Neural crest cell (in vitro differentiated cells): ENCODE results near the gene EGFLAM. TPM values are rescaled to one million over a fixed set of nuclear protein-coding genes. Genes with fewer than 3 reads are reported as not detected.

ENCODE experiments used
- DNase-seq: peaks from one replicate; pipeline ENCODE4 v3.0.0; 2021; ENCODE audit warnings: low read depth, mixed read lengths, low spot score
- H3K27ac Mint-ChIP-seq: one replicate; pipeline ENCODE4 v1.8.0; 2021; ENCODE audit warnings: mild to moderate bottlenecking, mixed read lengths; ENCODE audit not compliant: unreplicated experiment
- H3K27me3 Mint-ChIP-seq: 2 replicates; pipeline ENCODE4 v1.8.0; 2021; ENCODE audit warnings: low read depth, mild to moderate bottlenecking, mixed read lengths
- H3K36me3 Mint-ChIP-seq: 2 replicates; pipeline ENCODE4 v1.8.0; 2021; ENCODE audit warnings: low read depth, mild to moderate bottlenecking, mixed read lengths
- H3K4me1 Mint-ChIP-seq: 2 replicates; pipeline ENCODE4 v1.8.0; 2021; ENCODE audit warnings: mixed read lengths
- H3K4me3 Mint-ChIP-seq: one replicate; pipeline ENCODE4 v1.8.0; 2021; ENCODE audit warnings: mild to moderate bottlenecking, mixed read lengths
- H3K9me3 Mint-ChIP-seq: 2 replicates; pipeline ENCODE4 v1.8.0; 2021; ENCODE audit warnings: mixed read lengths
- total RNA-seq: library from RNA; stranded (reverse); gene quantifications from 2 replicates; pipeline ENCODE4 v1.2.1, GENCODE V29; 2021
- TF ChIP-seq, protein P1 (sequence below): fragments of 200-600 bp; sonication (generic); conservative IDR thresholded peaks from 2 replicates; pipeline ENCODE4 v1.5.0; 2021; ENCODE audit warnings: antibody characterized with exemption, mild to moderate bottlenecking

The EGFLAM gene
- total RNA-seq, 1 donor from 2014 or later: 9.1 TPM

DNA sequence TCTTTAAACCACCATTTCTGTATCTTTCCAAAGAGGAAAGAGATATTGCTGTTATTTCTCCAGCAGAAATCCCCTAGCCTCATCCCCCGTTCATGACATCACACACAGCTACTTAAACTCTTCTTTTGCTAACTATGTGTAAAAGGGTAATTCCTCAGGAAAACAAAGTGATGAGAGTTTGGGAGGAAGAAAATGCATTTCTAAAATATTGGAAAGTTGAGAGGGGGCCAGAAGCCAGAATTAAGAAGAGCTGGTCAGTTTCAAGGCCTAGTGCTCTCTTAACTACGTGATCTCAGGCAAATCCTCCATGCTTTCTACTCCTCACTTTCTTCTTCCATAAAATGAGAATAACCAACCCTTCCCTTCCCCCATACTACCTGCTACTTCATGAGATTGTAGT lies 188.7 kb downstream of the EGFLAM start:
- no peak overlapping the region for H3K4me3 Mint-ChIP-seq
- no peaks in the 10 kb centered on the region for H3K9me3 Mint-ChIP-seq
- no peak overlapping the region for H3K27ac Mint-ChIP-seq
- H3K27me3 Mint-ChIP-seq: no peaks in the 10 kb centered on the region
- DNase-seq: no peak
- peaks cover 13% of the 10 kb centered on the region for H3K4me1 Mint-ChIP-seq
- TF ChIP-seq, protein P1, sequence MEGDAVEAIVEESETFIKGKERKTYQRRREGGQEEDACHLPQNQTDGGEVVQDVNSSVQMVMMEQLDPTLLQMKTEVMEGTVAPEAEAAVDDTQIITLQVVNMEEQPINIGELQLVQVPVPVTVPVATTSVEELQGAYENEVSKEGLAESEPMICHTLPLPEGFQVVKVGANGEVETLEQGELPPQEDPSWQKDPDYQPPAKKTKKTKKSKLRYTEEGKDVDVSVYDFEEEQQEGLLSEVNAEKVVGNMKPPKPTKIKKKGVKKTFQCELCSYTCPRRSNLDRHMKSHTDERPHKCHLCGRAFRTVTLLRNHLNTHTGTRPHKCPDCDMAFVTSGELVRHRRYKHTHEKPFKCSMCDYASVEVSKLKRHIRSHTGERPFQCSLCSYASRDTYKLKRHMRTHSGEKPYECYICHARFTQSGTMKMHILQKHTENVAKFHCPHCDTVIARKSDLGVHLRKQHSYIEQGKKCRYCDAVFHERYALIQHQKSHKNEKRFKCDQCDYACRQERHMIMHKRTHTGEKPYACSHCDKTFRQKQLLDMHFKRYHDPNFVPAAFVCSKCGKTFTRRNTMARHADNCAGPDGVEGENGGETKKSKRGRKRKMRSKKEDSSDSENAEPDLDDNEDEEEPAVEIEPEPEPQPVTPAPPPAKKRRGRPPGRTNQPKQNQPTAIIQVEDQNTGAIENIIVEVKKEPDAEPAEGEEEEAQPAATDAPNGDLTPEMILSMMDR: no peak
- H3K36me3 Mint-ChIP-seq: no peaks in the 10 kb centered on the region

DNA sequence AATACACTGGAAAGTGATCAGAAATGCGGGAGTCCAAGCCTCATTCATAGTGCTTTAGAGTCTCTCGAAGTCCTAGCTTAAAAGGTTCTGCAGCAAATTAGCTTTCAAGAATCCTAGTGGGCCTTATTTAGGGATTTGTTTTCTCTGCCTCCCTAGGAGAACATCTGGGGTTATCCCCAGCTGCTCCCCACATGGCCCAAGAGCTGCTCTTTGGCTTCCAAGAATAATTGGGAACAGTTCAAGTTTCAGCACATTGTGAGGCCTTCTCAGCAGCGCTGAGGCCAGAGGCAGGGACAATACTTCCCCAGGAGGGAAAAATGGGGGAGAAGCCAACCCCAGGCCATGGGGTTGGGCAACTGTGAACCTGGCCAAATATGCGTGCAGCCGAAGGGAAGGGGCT lies 189.4 kb downstream of the EGFLAM start:
- Mint-ChIP-seq H3K27ac (no peak overlapping the region), H3K4me3 (no peak overlapping the region), H3K9me3 (no peaks in the 10 kb centered on the region), H3K27me3 (no peaks in the 10 kb centered on the region), H3K4me1 (peaks cover 20% of the 10 kb centered on the region), H3K36me3 (no peaks in the 10 kb centered on the region)
- DNase-seq: no peak
- TF ChIP-seq, protein P1: no peak

DNA sequence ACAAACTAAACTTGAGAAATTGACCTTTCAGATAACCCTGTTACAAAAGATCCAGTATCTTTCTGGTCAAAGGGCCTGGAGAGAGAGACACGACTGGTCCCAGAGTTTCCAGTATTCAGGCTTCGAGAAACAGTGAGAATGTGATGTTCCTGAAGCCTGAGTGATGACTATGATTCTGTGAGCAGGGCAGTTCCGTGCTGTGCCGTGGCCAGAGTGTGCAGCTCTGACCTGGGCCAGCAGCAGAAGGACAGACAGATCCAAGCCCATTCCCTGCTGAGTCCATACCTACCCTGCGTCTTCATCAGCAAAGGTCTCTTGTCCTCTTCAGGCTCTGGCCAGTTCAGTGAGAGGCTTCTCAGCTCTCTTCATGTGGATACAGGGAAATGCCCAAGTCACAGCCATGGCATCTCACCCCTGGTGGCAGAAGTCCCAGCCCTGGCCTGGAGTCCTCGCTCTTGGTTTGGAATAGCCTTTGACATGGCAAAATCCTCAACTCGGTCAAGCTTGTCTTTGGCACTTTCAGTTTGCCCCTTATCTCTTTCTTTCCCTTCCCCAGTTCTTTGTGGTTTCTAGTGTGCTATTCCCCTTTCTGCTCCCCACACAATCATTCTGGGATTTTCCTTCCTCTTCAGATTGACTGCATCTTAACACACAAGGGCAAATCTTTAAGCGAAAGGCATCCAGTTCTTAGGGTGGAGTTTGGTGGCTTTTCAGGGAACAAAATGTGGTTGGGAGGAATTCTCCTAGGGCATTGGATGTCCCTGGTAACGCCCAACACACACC lies 190.4 kb downstream of the EGFLAM start:
- Mint-ChIP-seq H3K9me3 (no peaks in the 10 kb centered on the region), H3K4me1 (peaks cover 21% of the 10 kb centered on the region), H3K27ac (no peak overlapping the region), H3K36me3 (no peaks in the 10 kb centered on the region), H3K4me3 (no peak overlapping the region), H3K27me3 (no peaks in the 10 kb centered on the region)
- no peak for DNase-seq
- TF ChIP-seq, protein P1: no peak

DNA sequence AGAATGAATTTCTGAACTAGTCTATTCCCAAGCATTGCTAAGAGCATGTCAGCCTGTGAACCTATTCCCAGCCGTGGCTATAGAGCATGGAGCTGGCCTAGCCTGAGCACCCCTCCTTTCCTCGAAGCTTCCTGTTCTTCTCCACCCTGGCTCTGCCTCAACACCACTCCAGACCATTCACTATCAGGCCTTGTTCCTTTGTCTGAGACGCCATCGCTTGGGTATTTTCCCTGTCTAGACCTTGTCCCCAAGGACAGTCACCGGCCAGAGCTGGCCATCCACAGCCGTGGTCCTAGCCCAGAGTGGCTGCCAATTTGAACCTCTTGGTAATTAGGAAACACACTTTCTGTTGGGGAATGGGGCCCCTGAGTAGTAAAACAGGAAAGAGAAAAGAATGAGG lies 192.3 kb downstream of the EGFLAM start:
- no peaks in the 10 kb centered on the region for H3K9me3 Mint-ChIP-seq
- no peak for DNase-seq
- no peaks in the 10 kb centered on the region for H3K27me3 Mint-ChIP-seq
- H3K27ac Mint-ChIP-seq: no peak overlapping the region
- no peak overlapping the region for H3K4me3 Mint-ChIP-seq
- H3K36me3 Mint-ChIP-seq: no peaks in the 10 kb centered on the region
- TF ChIP-seq, protein P1: no peak
- peaks cover 21% of the 10 kb centered on the region for H3K4me1 Mint-ChIP-seq

DNA sequence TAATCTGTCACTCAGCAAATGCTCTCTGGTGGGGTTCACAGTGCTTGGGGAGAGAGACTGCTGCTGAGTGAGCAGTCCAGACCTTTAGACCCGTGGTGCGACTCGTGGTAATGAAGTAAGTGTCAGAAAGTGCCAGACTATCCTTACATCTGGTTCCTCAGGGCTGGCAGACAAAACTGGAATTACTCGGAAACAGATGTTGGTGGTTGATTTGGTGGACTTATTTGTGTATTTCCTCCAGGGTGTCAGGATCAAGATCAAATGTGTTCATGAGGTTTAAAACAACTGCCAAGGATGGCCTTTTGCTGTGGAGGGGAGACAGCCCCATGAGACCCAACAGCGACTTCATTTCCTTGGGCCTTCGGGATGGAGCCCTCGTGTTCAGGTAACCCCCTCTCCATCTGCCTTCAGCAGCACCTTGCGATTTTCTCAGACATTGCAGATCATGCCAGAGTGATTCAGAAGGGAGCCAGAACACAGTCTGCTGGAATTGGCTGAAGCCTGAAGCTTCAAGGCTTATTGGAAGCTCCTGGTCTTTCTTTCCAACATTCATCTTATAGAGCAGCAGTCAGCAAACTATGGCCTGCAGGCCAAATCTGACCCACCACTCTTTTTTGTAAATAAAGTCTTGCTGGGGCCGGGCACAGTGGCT lies 192.8 kb downstream of the EGFLAM start:
- Mint-ChIP-seq H3K36me3 (no peaks in the 10 kb centered on the region), H3K27me3 (no peaks in the 10 kb centered on the region), H3K4me3 (no peak overlapping the region), H3K9me3 (no peaks in the 10 kb centered on the region), H3K4me1 (peaks cover 21% of the 10 kb centered on the region), H3K27ac (no peak overlapping the region)
- TF ChIP-seq, protein P1: no peak
- DNase-seq: no peak
